Stomach (tissue), 9 donors: Measurements from ENCODE around the gene RBMS1. TPM values are rescaled to one million over a fixed set of nuclear protein-coding genes. Genes with fewer than 3 reads are reported as not detected.

Source experiments
- DNase-seq, 2 donors: peaks; one replicate each; pipeline versions ENCODE4 v3.0.0 to v3.0.0-alpha.2; 2013 to 2019
- H3K27ac ChIP-seq, 5 donors: fragments of 200-600 bp in 4 of 5; sonication (generic) in 4 of 5; one replicate each; pipeline ENCODE4 v1.5.1; 2013 to 2019; ENCODE audit warnings: mild to moderate bottlenecking in 1 of 5, moderate library complexity in 1 of 5
- H3K27me3 ChIP-seq, 3 donors: fragments of 200-600 bp; sonication (generic); one replicate each; pipeline ENCODE4 v1.5.1; 2017 to 2019; ENCODE audit warnings: mixed run types in 1 of 3
- H3K36me3 ChIP-seq, 4 donors: fragments of 200-600 bp; sonication (generic); 1 replicate in 3 of 4; 2 replicates in 1 of 4; pipeline ENCODE4 v1.5.1; 2016 to 2019
- H3K4me1 ChIP-seq, 4 donors: fragments of 200-600 bp; sonication (generic); one replicate each; pipeline ENCODE4 v1.5.1; 2016 to 2019
- H3K4me3 ChIP-seq, 4 donors: fragments of 200-600 bp; sonication (generic) in 3 of 4; one replicate each; pipeline ENCODE4 v1.5.1; 2016 to 2019; ENCODE audit warnings: mild to moderate bottlenecking in 1 of 4
- H3K9me3 ChIP-seq, 4 donors: fragments of 200-600 bp; sonication (generic); one replicate each; pipeline ENCODE4 v1.5.1; 2016 to 2019
- EP300 ChIP-seq: sonication (generic); formaldehyde crosslinking; IDR thresholded peaks from one replicate; pipeline ENCODE4 v1.6.1; 2017; ENCODE audit warnings: antibody characterized with exemption
- POLR2A ChIP-seq, 4 donors: fragments of 450-650 bp; IDR thresholded peaks; one replicate each; pipeline ENCODE4 v1.6.1; 2016; ENCODE audit warnings: antibody characterized with exemption in 4 of 4, control low read depth in 2 of 4, mild to moderate bottlenecking in 1 of 4, moderate library complexity in 1 of 4
- POLR2AphosphoS5 ChIP-seq, 3 donors: sonication (generic); formaldehyde crosslinking; IDR thresholded peaks; one replicate each; pipeline ENCODE4 v1.6.1; 2016; ENCODE audit warnings: antibody characterized with exemption in 3 of 3
- WGBS, 5 donors: extraction: QIAGEN DNeasy Blood & Tissue Kit in 3 of 5; methylation state at CpG; one replicate each; pipeline versions ENCODE4 v1.1.5 to v1.1.7; 2013 to 2018; 5-methylcytosine and 5-hydroxymethylcytosine counted together
- intact Hi-C: fragments of 100-400 bp; cut with DNase I; formaldehyde crosslinking; loops from one replicate; pipeline ENCODE4 v1.15.1; 2023; ENCODE audit warnings: low total_unique reads
- polyA plus RNA-seq, 3 donors: library from polyadenylated mRNA; stranded (reverse); fragments of 200-250 nt; gene quantifications; one replicate each; pipeline ENCODE4 v1.2.3, GENCODE V29; 2013
- total RNA-seq, 5 donors: library from RNA; depleted of rRNA; stranded (reverse); fragments of >200 nt; gene quantifications; one replicate each; pipeline versions ENCODE4 v1.1.0 to v1.2.3, GENCODE V29; 2014 to 2016
- TF ChIP-seq, protein P1 (sequence below), 7 experiments: fragments of 450-650 bp in 4 of 7; fragments of 200-600 bp in 3 of 7; sonication (generic) in 3 of 7; IDR thresholded peaks; one replicate each; pipeline ENCODE4 v1.5.1; 2016 to 2019; ENCODE audit warnings: antibody characterized with exemption in 7 of 7, control low read depth in 2 of 7, mild to moderate bottlenecking in 1 of 7
- donor health status: healthy with polysubstance abuse.
- donor health status: Bipolar disorder and iron deficiency.
- donor health status: healthy.

The RBMS1 gene
- total and polyA plus RNA-seq, 8 donors: 4.3 to 134 (median 27.8) TPM

DNA sequence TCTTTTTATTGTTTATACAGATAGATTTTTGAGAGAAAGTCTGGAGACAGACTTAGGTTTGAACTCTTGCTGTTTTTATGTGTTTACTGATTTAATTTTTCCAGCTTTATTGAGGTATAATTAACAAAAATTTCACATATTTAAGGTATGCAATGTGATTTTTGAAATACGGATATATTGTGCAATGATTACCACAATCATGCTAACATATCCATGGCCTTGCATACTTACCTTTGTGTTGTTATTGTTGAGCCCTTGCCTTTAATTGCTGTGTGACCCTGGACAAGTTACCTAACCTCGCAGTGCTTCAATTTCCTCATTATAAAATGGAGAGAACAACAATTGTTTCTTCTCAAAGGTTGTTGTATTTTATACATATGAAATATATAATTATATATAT lies 13.9 kb upstream of the RBMS1 start:
- Histone ChIP-seq H3K36me3 (no peaks in the 10 kb centered on the region), H3K4me1 (no peaks in the 10 kb centered on the region), H3K4me3 (no peak overlapping the region), H3K27me3 (no peaks in the 10 kb centered on the region), H3K27ac (no peak overlapping the region), H3K9me3 (no peaks in the 10 kb centered on the region)
- TF ChIP-seq, protein P1, sequence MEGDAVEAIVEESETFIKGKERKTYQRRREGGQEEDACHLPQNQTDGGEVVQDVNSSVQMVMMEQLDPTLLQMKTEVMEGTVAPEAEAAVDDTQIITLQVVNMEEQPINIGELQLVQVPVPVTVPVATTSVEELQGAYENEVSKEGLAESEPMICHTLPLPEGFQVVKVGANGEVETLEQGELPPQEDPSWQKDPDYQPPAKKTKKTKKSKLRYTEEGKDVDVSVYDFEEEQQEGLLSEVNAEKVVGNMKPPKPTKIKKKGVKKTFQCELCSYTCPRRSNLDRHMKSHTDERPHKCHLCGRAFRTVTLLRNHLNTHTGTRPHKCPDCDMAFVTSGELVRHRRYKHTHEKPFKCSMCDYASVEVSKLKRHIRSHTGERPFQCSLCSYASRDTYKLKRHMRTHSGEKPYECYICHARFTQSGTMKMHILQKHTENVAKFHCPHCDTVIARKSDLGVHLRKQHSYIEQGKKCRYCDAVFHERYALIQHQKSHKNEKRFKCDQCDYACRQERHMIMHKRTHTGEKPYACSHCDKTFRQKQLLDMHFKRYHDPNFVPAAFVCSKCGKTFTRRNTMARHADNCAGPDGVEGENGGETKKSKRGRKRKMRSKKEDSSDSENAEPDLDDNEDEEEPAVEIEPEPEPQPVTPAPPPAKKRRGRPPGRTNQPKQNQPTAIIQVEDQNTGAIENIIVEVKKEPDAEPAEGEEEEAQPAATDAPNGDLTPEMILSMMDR (IDR thresholded peaks at IDR 0.05): no peak
- TF ChIP-seq POLR2A (IDR thresholded peaks at IDR 0.05): no peak
- no peak for TF ChIP-seq POLR2AphosphoS5 (IDR thresholded peaks at IDR 0.05)
- no peak for TF ChIP-seq EP300
- 46 to 90% (median 62%) methylated on average over 2 of the region's 2 CpGs for WGBS, 5 donors
- intact Hi-C loops: no loop called here
- no peak for DNase-seq

DNA sequence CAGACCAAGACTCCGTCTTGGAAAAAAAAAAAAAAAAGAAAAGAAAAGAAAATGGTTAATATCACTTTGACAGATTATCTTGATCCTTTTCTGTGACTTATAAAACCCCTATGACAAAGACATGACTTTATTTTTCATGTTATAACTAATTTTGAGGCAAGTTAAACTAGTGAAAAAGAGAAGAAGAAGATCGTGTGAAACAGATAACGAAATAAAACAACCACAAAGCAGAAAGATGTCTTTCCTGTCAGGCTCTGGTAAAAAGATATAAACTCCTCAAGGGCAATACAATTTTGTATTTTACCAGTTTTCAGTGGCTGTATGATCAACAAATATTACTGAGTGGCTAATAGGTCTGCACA lies 13.4 kb upstream of the RBMS1 start:
- 65 to 83% (median 76%) methylated on average over 3 of the region's 3 CpGs for WGBS, 5 donors
- H3K27me3 ChIP-seq: no peaks in the 10 kb centered on the region
- H3K9me3 ChIP-seq: no peaks in the 10 kb centered on the region
- no peaks in the 10 kb centered on the region for H3K36me3 ChIP-seq
- no peak for TF ChIP-seq POLR2AphosphoS5 (IDR thresholded peaks at IDR 0.05)
- TF ChIP-seq EP300: no peak
- TF ChIP-seq, protein P1 (IDR thresholded peaks at IDR 0.05): no peak
- TF ChIP-seq POLR2A (IDR thresholded peaks at IDR 0.05): no peak
- no peak overlapping the region for H3K27ac ChIP-seq
- DNase-seq: no peak
- no peaks in the 10 kb centered on the region for H3K4me1 ChIP-seq
- intact Hi-C loops: no loop called here
- H3K4me3 ChIP-seq: no peak overlapping the region

DNA sequence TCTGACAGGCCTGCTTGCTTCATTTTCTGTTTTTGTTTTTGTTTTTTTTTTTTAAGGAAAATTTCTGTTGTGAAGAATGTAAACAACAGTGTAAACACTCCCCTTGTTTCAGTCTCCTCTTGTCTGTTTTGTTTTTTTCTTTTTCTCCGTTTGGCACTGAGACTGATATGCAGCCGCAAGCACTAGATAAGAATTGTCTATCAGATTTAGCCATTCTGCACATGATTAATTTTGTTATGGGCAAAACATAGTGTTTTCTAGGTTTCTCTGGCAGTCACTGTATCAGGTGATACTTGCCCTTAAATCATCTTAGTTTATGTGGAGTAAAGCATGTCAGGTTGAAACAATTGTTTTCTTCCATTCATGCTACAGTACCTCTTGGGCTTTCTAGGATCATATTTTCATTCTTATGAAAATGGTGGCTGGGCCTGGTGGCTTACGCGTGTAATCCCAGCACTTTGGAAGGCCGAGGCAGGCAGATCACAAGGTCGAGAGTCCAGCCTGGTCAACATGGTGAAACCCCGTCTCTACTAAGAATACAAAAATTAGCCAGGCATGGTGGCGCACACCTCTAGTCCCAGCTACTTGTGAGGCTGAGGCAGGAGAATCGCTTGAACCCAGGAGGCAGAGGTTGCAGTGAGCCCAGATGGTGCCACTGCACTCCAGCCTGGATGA lies 12.9 kb upstream of the RBMS1 start:
- Histone ChIP-seq H3K27me3 (no peaks in the 10 kb centered on the region), H3K27ac (no peak overlapping the region), H3K9me3 (no peaks in the 10 kb centered on the region), H3K4me1 (no peaks in the 10 kb centered on the region), H3K4me3 (no peak overlapping the region), H3K36me3 (no peaks in the 10 kb centered on the region)
- 74 to 90% (median 79%) methylated on average over 9 of the region's 9 CpGs for WGBS, 5 donors
- no peak for DNase-seq
- intact Hi-C loops: no loop called here
- no peak for TF ChIP-seq EP300
- no peak for TF ChIP-seq POLR2A (IDR thresholded peaks at IDR 0.05)
- TF ChIP-seq, protein P1 (IDR thresholded peaks at IDR 0.05): no peak
- no peak for TF ChIP-seq POLR2AphosphoS5 (IDR thresholded peaks at IDR 0.05)

DNA sequence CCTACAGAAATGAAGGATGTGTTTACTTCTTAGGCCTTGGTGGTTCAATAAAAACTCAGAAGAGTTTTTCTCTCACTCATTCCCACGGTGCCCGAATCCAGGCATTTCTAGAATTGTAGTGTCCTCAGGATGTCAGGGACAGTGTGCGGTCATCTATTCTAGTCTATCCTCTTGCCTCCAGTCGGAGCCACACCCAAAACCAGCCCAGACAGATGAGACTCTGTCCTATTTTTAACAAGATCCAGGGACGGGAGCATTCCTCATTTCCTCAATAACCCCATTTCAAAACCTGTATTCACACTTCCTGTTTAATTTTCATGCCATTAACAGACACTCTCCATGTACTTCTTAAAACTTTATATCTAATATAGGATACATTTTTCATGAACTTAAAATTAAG lies 11.6 kb upstream of the RBMS1 start:
- intact Hi-C loops: no loop called here
- Histone ChIP-seq H3K4me1 (no peaks in the 10 kb centered on the region), H3K27ac (no peak overlapping the region), H3K36me3 (no peaks in the 10 kb centered on the region), H3K9me3 (no peaks in the 10 kb centered on the region), H3K4me3 (no peak overlapping the region), H3K27me3 (no peaks in the 10 kb centered on the region)
- TF ChIP-seq POLR2AphosphoS5 (IDR thresholded peaks at IDR 0.05): no peak
- TF ChIP-seq EP300: no peak
- TF ChIP-seq, protein P1 (IDR thresholded peaks at IDR 0.05): no peak
- TF ChIP-seq POLR2A (IDR thresholded peaks at IDR 0.05): no peak
- DNase-seq: no peak
- WGBS, 5 donors: 69 to 84% (median 74%) methylated on average over 5 of the region's 5 CpGs
